ENCODE results near the gene DOC2B. TPM values are rescaled to one million over a fixed set of nuclear protein-coding genes. Genes with fewer than 3 reads are reported as not detected.
"Not testable (repeated sequence)": the region's sequence is repeated elsewhere in the genome, so short reads cannot be mapped to it uniquely, and the experiment has no call there.

DOC2B gene
- total RNA-seq, 2 experiments from 2014 or later: not detected

- not testable (repeated sequence) for H3K4me3 Mint-ChIP-seq
Observed at GRCh38 chr17:135022-135421, 46.4 kb downstream of the DOC2B start.

GRCh38 chr17:134332-134785 lies 47.1 kb downstream of the DOC2B start:
- H3K27me3 Mint-ChIP-seq, H3K27ac Mint-ChIP-seq, POLR2A ChIA-PET, H3K4me3 Mint-ChIP-seq, H3K4me1 Mint-ChIP-seq, H3K9me3 Mint-ChIP-seq, H3K36me3 Mint-ChIP-seq: not testable (repeated sequence)
- ATAC-seq (ENCODE audit: low read depth): peak; percentile 61
- peak; percentile 48 for DNase-seq

More at GRCh38 chr17:135022-135421, 46.4 kb downstream of the DOC2B start:
- H3K27me3 Mint-ChIP-seq; H3K4me1 Mint-ChIP-seq; POLR2A ChIA-PET; H3K36me3 Mint-ChIP-seq; H3K27ac Mint-ChIP-seq; H3K9me3 Mint-ChIP-seq; ATAC-seq (ENCODE audit: low read depth); DNase-seq: not testable (repeated sequence)

GRCh38 chr17:133932-134331 lies 47.5 kb downstream of the DOC2B start:
- not testable (repeated sequence) for H3K27ac Mint-ChIP-seq; ATAC-seq (ENCODE audit: low read depth)

GRCh38 chr17:118339-118917 lies 63.0 kb downstream of the DOC2B start:
- H3K4me1 Mint-ChIP-seq; H3K27me3 Mint-ChIP-seq; H3K27ac Mint-ChIP-seq; ATAC-seq (ENCODE audit: low read depth); H3K36me3 Mint-ChIP-seq; H3K4me3 Mint-ChIP-seq; POLR2A ChIA-PET; H3K9me3 Mint-ChIP-seq; DNase-seq: not testable (repeated sequence)

More at GRCh38 chr17:133932-134331, 47.5 kb downstream of the DOC2B start:
- H3K36me3 Mint-ChIP-seq, H3K4me1 Mint-ChIP-seq, H3K9me3 Mint-ChIP-seq, POLR2A ChIA-PET, DNase-seq, H3K4me3 Mint-ChIP-seq, H3K27me3 Mint-ChIP-seq: not testable (repeated sequence)

- H3K4me1 Mint-ChIP-seq; H3K27me3 Mint-ChIP-seq; POLR2A ChIA-PET; H3K4me3 Mint-ChIP-seq; H3K36me3 Mint-ChIP-seq; ATAC-seq (ENCODE audit: low read depth); DNase-seq; H3K9me3 Mint-ChIP-seq; H3K27ac Mint-ChIP-seq: not testable (repeated sequence)
Observed at GRCh38 chr17:113111-113510, 68.3 kb downstream of the DOC2B start.

Other genes starting within 250 kb of the DOC2B start
- not detected for gene SCGB1C2, start 44.1 kb downstream of the DOC2B start, total RNA-seq
- gene RPH3AL, start 171.2 kb upstream of the DOC2B start, total RNA-seq: 1 to 10 TPM; 2.1 to 2.7 TPM

Measured in activated naive CD8-positive, alpha-beta T cell treated with anti-CD3 and anti-CD28 coated beads, Interleukin-2, amount 10 ng/mL, durations not matched to agents 7 days and 5 days (primary cell).